HepG2 (cell line): ENCODE results near the gene RGS2. TPM values are rescaled to one million over a fixed set of nuclear protein-coding genes. Genes with fewer than 3 reads are reported as not detected.

ENCODE experiments used
- ATAC-seq: fragments of 200-7000 bp; cut with Tn5 transposase; 3 replicates; pipeline ENCODE4 v1.9.1; 2020; ENCODE audit warnings: mild to moderate bottlenecking, moderate library complexity
- BruUV-seq: library from RNA; stranded (reverse); fragments of 400-500 nt; replicated peaks from 2 replicates; lab custom pipeline; 2021; lab: Mats Ljungman, UMichigan
- CTCF ChIA-PET: fragments of 300-600 bp; formaldehyde crosslinking; extraction: SDS; loops from one replicate; lab custom pipeline; 2021; ENCODE audit warnings: low total read pairs, inconsistent platforms, low intra/inter-chr PET ratio; lab: Yijun Ruan, JAX
- POLR2A ChIA-PET: fragments of 350-600 bp; sonication (Branson Sonifier 250); formaldehyde crosslinking; loops from one replicate; lab custom pipeline; 2020; ENCODE audit warnings: antibody characterized with exemption, inconsistent platforms; lab: Yijun Ruan, JAX
- DNase-seq: peaks from one replicate; pipeline ENCODE4 v3.0.0-alpha.2; 2015; ENCODE audit warnings: low spot score
- FAIRE-seq: peaks from 3 replicates; lab custom pipeline; 2011; peaks lifted over from hg19 to GRCh38; lab: Jason Lieb, UNC
- H2AFZ ChIP-seq: one replicate; pipeline ENCODE4 v1.6.1; 2011; ENCODE audit warnings: low read length, inconsistent platforms
- H3K27ac ChIP-seq: fragments of 300-600 bp; 3 replicates; pipeline ENCODE4 v1.8.0; 2011; ENCODE audit warnings: mixed run types, mild to moderate bottlenecking, mixed read lengths, low read length, inconsistent platforms; ENCODE audit not compliant: insufficient read depth; ENCODE audit errors: extremely low read length
- H3K27me3 ChIP-seq, 2 experiments: fragments of 200-600 bp in 1 of 2; 2 replicates in 1 of 2; 3 replicates in 1 of 2; pipeline versions ENCODE4 v1.6.0 to v1.8.0; 2011; ENCODE audit warnings: low read length in 2 of 2, mild to moderate bottlenecking in 2 of 2, moderate library complexity in 2 of 2, inconsistent platforms in 1 of 2; ENCODE audit not compliant: insufficient read depth in 2 of 2, control insufficient read depth in 1 of 2
- H3K36me3 ChIP-seq, 2 experiments: fragments of 200-600 bp in 1 of 2; replicated peaks in 1 of 2; 2 replicates in 1 of 2; 3 replicates in 1 of 2; pipeline versions ENCODE4 v1.5.1 to v1.8.0; 2011; ENCODE audit warnings: low read length in 2 of 2, inconsistent platforms in 1 of 2; ENCODE audit not compliant: insufficient read depth in 2 of 2, control insufficient read depth in 1 of 2
- H3K4me1 ChIP-seq: 2 replicates; pipeline ENCODE4 v1.5.1; 2012; ENCODE audit warnings: low read length, inconsistent platforms; ENCODE audit not compliant: insufficient read depth
- H3K4me2 ChIP-seq: 2 replicates; pipeline ENCODE4 v1.6.0; 2011; ENCODE audit warnings: low read depth, low read length, inconsistent platforms
- H3K4me3 ChIP-seq, 3 experiments: fragments of 200-600 bp in 1 of 3; sonication (generic), shearing (Covaris generic) in 1 of 3; replicated peaks in 1 of 3; 2 replicates each; pipeline ENCODE4 v1.5.1; 2011 to 2016; ENCODE audit warnings: low read length in 3 of 3, inconsistent platforms in 2 of 3, low read depth in 2 of 3, mild to moderate bottlenecking in 2 of 3, control low read depth in 1 of 3, mixed read lengths in 1 of 3; ENCODE audit not compliant: insufficient read depth in 1 of 3
- H3K79me2 ChIP-seq: one replicate; pipeline ENCODE4 v1.6.1; 2011; ENCODE audit warnings: low read length, inconsistent platforms; ENCODE audit not compliant: insufficient read depth
- H3K9ac ChIP-seq: 2 replicates; pipeline ENCODE4 v1.6.0; 2011; ENCODE audit warnings: mild to moderate bottlenecking, low read depth, low read length, inconsistent platforms; ENCODE audit not compliant: insufficient read depth
- H3K9me3 ChIP-seq: 2 replicates; pipeline ENCODE4 v1.5.1; 2012; ENCODE audit warnings: mild to moderate bottlenecking, low read length
- H4K20me1 ChIP-seq: 2 replicates; pipeline ENCODE4 v1.6.0; 2011; ENCODE audit warnings: inconsistent platforms, mild to moderate bottlenecking, low read length, moderate library complexity; ENCODE audit not compliant: insufficient read depth
- ARID2 ChIP-seq: sonication (generic); formaldehyde crosslinking; IDR thresholded peaks from 2 replicates; pipeline ENCODE4 v1.8.1; 2022; ENCODE audit warnings: mild to moderate bottlenecking, missing genetic modification reagents, borderline replicate concordance
- ATF6 ChIP-seq: sonication (generic); formaldehyde crosslinking; conservative IDR thresholded peaks from 2 replicates; pipeline ENCODE4 v1.4.0; 2020; ENCODE audit warnings: missing genetic modification reagents
- EP300 ChIP-seq, 3 experiments: sonication (generic) in 1 of 3; formaldehyde crosslinking in 1 of 3; IDR thresholded peaks; 2 replicates each; pipeline versions ENCODE4 v1.5.1 to v1.6.1; 2011 to 2020; ENCODE audit warnings: low read depth in 2 of 3, low read length in 2 of 3, borderline replicate concordance in 1 of 3, improper control_type of control experiment in 1 of 3, mild to moderate bottlenecking in 1 of 3, missing genetic modification reagents in 1 of 3, moderate library complexity in 1 of 3
- FOSL2 ChIP-seq: sonication (generic); formaldehyde crosslinking; IDR thresholded peaks from 2 replicates; pipeline ENCODE4 v1.4.0; 2020; ENCODE audit warnings: missing genetic modification reagents
- HDAC1 ChIP-seq: sonication (generic); formaldehyde crosslinking; IDR thresholded peaks from 2 replicates; pipeline ENCODE4 v1.5.1; 2020; ENCODE audit warnings: mild to moderate bottlenecking, missing genetic modification reagents
- HOMEZ ChIP-seq: IDR thresholded peaks from 2 replicates; pipeline ENCODE4 v1.6.1; 2016; ENCODE audit warnings: low read depth
- KDM5A ChIP-seq: fragments of 200-600 bp; sonication (generic); IDR thresholded peaks from 2 replicates; pipeline ENCODE4 v1.7.0; 2018; ENCODE audit warnings: antibody characterized with exemption, mild to moderate bottlenecking, low read length, borderline replicate concordance
- MXD4 ChIP-seq: IDR thresholded peaks from 2 replicates; pipeline ENCODE4 v1.6.1; 2016; ENCODE audit warnings: mild to moderate bottlenecking, missing biosample characterization, missing genetic modification reagents
- POLR2G ChIP-seq: fragments of 200-400 bp; formaldehyde crosslinking; IDR thresholded peaks from 2 replicates; pipeline ENCODE4 v1.6.1; 2018; ENCODE audit warnings: mild to moderate bottlenecking, low read depth, low read length, moderate library complexity
- PREB ChIP-seq: sonication (generic); formaldehyde crosslinking; IDR thresholded peaks from 2 replicates; pipeline ENCODE4 v1.4.0; 2020; ENCODE audit warnings: missing genetic modification reagents
- RFX3 ChIP-seq: IDR thresholded peaks from 2 replicates; pipeline ENCODE4 v1.6.1; 2016; ENCODE audit warnings: missing biosample characterization, missing genetic modification reagents
- TRIM24 ChIP-seq: sonication (generic); formaldehyde crosslinking; IDR thresholded peaks from 2 replicates; pipeline ENCODE4 v1.8.0; 2022; ENCODE audit warnings: mild to moderate bottlenecking, missing genetic modification reagents
- ZBTB46 ChIP-seq: sonication (generic); formaldehyde crosslinking; IDR thresholded peaks from 2 replicates; pipeline ENCODE4 v1.4.0; 2020; ENCODE audit warnings: mild to moderate bottlenecking, missing genetic modification reagents, borderline replicate concordance
- ZNF333 ChIP-seq: sonication (generic); formaldehyde crosslinking; IDR thresholded peaks from 2 replicates; pipeline ENCODE4 v1.4.0; 2020; ENCODE audit warnings: mild to moderate bottlenecking, missing genetic modification reagents, borderline replicate concordance
- ZNF547 ChIP-seq: sonication (generic); formaldehyde crosslinking; IDR thresholded peaks from 2 replicates; pipeline ENCODE4 v1.5.1; 2020; ENCODE audit warnings: mild to moderate bottlenecking, missing genetic modification reagents
- ZNF558 ChIP-seq: sonication (generic); formaldehyde crosslinking; IDR thresholded peaks from 2 replicates; pipeline ENCODE4 v1.9.0; 2022; ENCODE audit warnings: mild to moderate bottlenecking, missing genetic modification reagents, borderline replicate concordance
- ZNF577 ChIP-seq: sonication (generic); formaldehyde crosslinking; IDR thresholded peaks from 2 replicates; pipeline ENCODE4 v1.4.0; 2020; ENCODE audit warnings: mild to moderate bottlenecking, low read depth, missing genetic modification reagents, borderline replicate concordance
- WGBS: methylation state at CpG from one replicate; pipeline ENCODE4 v1.1.6; 2017; ENCODE audit warnings: low lambda C conversion rate; 5-methylcytosine and 5-hydroxymethylcytosine counted together
- in situ Hi-C: cut with HindIII; loops from 2 replicates; pipeline ENCODE4 v1.10.0; 2017; ENCODE audit warnings: low pct_unique_long_range_greater_than_20kb; ENCODE audit not compliant: extremely low pct_ligation_motif_present
- intact Hi-C: fragments of 100-400 bp; cut with micrococcal nuclease; formaldehyde crosslinking; loops from one replicate; pipeline ENCODE4 v1.10.0; 2022; ENCODE audit not compliant: unreplicated experiment
- polyA plus RNA-seq, 8 experiments: library from polyadenylated mRNA; depleted of rRNA in 3 of 8; stranded (reverse) in 7 of 8; unstranded in 1 of 8; fragments of >200 nt; fragmentation: Illumina TruSeq in 4 of 8; extraction: Trizol in 4 of 8; gene quantifications; 2 replicates each; pipeline versions ENCODE4 v1.2.1 to v1.2.3, GENCODE V29; 2011 to 2016; ENCODE audit warnings: low read depth in 4 of 8, missing spikeins in 1 of 8, mixed read lengths in 1 of 8; ENCODE audit not compliant: insufficient read depth in 1 of 8
- total RNA-seq, 5 experiments: library from RNA; depleted of rRNA; stranded (reverse); fragments of >200 nt; fragmentation: Illumina TruSeq; extraction: Trizol; gene quantifications; 2 replicates each; pipeline ENCODE4 v1.2.3, GENCODE V29; 2016; ENCODE audit warnings: low read depth in 1 of 5

Gene RGS2
- total and polyA plus RNA-seq, 2 of the 13 experiments (the other 11 are each of a cell fraction or from before 2014, with no cell fraction given), result 0.64 to 1.4 TPM

GRCh38 chr1:192812420-192813209, 3.8 kb downstream of the RGS2 start:
- Histone ChIP-seq H4K20me1 (no peaks in the 10 kb centered on the region), H3K27ac (no peak overlapping the region), H3K36me3 (no peaks in the 10 kb centered on the region), H2AFZ (no peak overlapping the region), H3K79me2 (no peaks in the 10 kb centered on the region), H3K9me3 (no peaks in the 10 kb centered on the region), H3K9ac (no peak overlapping the region), H3K27me3 (peaks cover 0 to 4% of the 10 kb centered on the region in 2 experiments; a peak in 1 of 5 replicates), H3K4me3 (no peak overlapping the region), H3K4me1 (peaks cover 24% of the 10 kb centered on the region), H3K4me2 (no peak overlapping the region)
- in situ Hi-C loops (no loop called here), intact Hi-C loops (no loop called here)
- DNase-seq (no peak), ATAC-seq (no peak), FAIRE-seq (no peak)
- WGBS, result 92% methylated on average over 3 of the region's 3 CpGs
- no TSS peak for BruUV-seq
- POLR2A ChIA-PET, result no interaction called here
- CTCF ChIA-PET, result no interaction called here
- TF ChIP-seq ZNF547 (no peak), EP300 (IDR thresholded peaks at IDR 0.05; ENCODE audit: low read depth in 2 of 2, low read length in 2 of 2) (no peak), EP300 (CRISPR knock-in tag; IDR thresholded peaks at IDR 0.05; ENCODE audit: borderline replicate concordance) (no peak), ZNF333 (CRISPR knock-in tag) (no peak), MXD4 (CRISPR knock-in tag) (no peak), RFX3 (CRISPR knock-in tag) (no peak), HDAC1 (CRISPR knock-in tag) (no peak), ZNF577 (CRISPR knock-in tag) (no peak), FOSL2 (CRISPR knock-in tag) (no peak), ZBTB46 (CRISPR knock-in tag) (no peak), POLR2G (no peak), KDM5A (no peak), PREB (no peak), ZNF558 (CRISPR knock-in tag) (no peak), TRIM24 (CRISPR knock-in tag) (no peak), HOMEZ (CRISPR knock-in tag) (no peak), ARID2 (no peak), ATF6 (CRISPR knock-in tag) (no peak)
